Transverse colon (tissue), 3 donors: ENCODE results near the gene NAT10.

Source experiments
- POLR2A ChIP-seq: fragments of 450-650 bp; IDR thresholded peaks from one replicate; pipeline ENCODE4 v1.6.1; 2016; ENCODE audit warnings: antibody characterized with exemption, mild to moderate bottlenecking, moderate library complexity
- TF ChIP-seq, protein P1 (sequence below), 5 experiments: fragments of 200-600 bp in 3 of 5; fragments of 450-650 bp in 2 of 5; sonication (generic) in 3 of 5; IDR thresholded peaks; 1 replicate in 2 of 5; 2 replicates in 3 of 5; pipeline ENCODE4 v1.5.1; 2016 to 2017; ENCODE audit warnings: antibody characterized with exemption in 5 of 5, inconsistent platforms in 3 of 5, mild to moderate bottlenecking in 2 of 5, moderate library complexity in 1 of 5

DNA sequence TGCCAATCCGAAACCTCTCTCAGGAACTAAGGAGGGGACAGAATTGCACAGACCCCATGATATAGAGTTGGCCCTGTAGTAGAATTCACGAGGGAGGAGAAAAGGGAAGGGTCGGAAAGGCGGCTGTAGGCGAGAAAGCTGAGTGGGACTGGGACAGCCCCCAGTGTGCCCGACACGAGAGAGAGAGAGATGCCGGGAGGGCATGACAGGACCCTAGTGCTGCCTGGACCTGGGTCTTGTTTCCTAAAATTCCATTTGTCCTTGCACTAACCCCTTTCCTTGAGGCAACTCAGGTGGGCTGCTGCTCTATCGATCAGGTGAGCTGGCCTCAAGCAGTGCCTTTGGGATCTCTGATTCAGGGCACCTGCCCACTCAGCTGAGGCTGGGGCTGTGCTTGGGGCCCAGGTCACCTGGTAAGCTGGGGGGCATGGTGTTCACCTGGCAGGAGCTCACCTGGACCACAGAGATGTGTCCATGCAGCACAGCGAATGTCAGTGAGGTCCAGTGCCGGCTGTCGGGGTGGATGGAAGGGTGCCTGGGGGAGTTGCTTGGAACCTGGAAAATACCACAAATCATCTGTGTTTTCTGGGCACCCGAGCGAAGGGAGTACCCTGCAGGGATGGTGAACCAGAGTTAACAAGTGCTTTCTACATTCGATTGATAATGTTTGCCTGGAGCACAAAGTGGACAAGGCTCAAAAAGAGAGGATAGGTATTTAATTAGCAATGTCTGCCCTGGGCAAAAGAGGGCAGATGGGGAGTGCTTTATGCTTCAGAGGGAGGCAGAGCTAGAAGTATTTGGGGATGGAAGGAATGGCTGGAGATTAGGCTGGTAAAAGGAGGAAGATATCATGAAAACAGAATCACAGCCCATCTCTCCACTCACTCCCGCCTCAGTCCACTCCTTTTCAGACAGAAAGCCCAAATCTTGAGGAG is 61.6 kb downstream of the NAT10 start:
- TF ChIP-seq, protein P1, sequence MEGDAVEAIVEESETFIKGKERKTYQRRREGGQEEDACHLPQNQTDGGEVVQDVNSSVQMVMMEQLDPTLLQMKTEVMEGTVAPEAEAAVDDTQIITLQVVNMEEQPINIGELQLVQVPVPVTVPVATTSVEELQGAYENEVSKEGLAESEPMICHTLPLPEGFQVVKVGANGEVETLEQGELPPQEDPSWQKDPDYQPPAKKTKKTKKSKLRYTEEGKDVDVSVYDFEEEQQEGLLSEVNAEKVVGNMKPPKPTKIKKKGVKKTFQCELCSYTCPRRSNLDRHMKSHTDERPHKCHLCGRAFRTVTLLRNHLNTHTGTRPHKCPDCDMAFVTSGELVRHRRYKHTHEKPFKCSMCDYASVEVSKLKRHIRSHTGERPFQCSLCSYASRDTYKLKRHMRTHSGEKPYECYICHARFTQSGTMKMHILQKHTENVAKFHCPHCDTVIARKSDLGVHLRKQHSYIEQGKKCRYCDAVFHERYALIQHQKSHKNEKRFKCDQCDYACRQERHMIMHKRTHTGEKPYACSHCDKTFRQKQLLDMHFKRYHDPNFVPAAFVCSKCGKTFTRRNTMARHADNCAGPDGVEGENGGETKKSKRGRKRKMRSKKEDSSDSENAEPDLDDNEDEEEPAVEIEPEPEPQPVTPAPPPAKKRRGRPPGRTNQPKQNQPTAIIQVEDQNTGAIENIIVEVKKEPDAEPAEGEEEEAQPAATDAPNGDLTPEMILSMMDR (IDR thresholded peaks at IDR 0.05), result no peak
- no peak for TF ChIP-seq POLR2A
